IMR-90 (cell line): ENCODE measurements around the gene FCGR2B. TPM values are rescaled to one million over a fixed set of nuclear protein-coding genes. Genes with fewer than 3 reads are reported as not detected.

Source experiments
- ATAC-seq: fragments of 200-7000 bp; cut with Tn5 transposase; 2 replicates; pipeline ENCODE4 v1.9.1; 2020; ENCODE audit warnings: low read depth, mild to moderate bottlenecking, moderate library complexity
- BruUV-seq: library from RNA; stranded (reverse); fragments of 400-500 nt; replicated peaks from 2 replicates; lab custom pipeline; 2021; lab: Mats Ljungman, UMichigan
- CTCF ChIA-PET: fragments of 300-600 bp; formaldehyde crosslinking; extraction: SDS; loops from one replicate; lab custom pipeline; 2021; ENCODE audit warnings: antibody characterized with exemption; lab: Yijun Ruan, JAX
- POLR2A ChIA-PET: fragments of 300-600 bp; sonication (Branson Sonifier 250); formaldehyde crosslinking; loops from one replicate; lab custom pipeline; 2022; ENCODE audit warnings: antibody characterized with exemption; ENCODE audit not compliant: unreplicated experiment; lab: Charles Lee
- DNase-seq: peaks from one replicate; pipeline ENCODE4 v3.0.0; 2013
- H2AFZ ChIP-seq: replicated peaks from 2 replicates; pipeline ENCODE3; 2013; ENCODE audit warnings: low read length, mild to moderate bottlenecking; ENCODE audit not compliant: poor library complexity
- H2AK5ac ChIP-seq: 2 replicates; pipeline ENCODE4 v1.6.1; 2013; ENCODE audit warnings: low read depth, low read length, inconsistent platforms
- H2AK9ac ChIP-seq: replicated peaks from 2 replicates; pipeline ENCODE3; 2013; ENCODE audit warnings: mild to moderate bottlenecking, low read depth, low read length, moderate library complexity; ENCODE audit not compliant: poor library complexity
- H2BK120ac ChIP-seq: 2 replicates; pipeline ENCODE4 v1.6.1; 2013; ENCODE audit warnings: low read depth, low read length, inconsistent platforms
- H2BK15ac ChIP-seq: 3 replicates; pipeline ENCODE4 v1.6.1; 2013; ENCODE audit warnings: low read depth, low read length, inconsistent platforms
- H2BK20ac ChIP-seq: 2 replicates; pipeline ENCODE4 v1.6.1; 2013; ENCODE audit warnings: low read depth, mild to moderate bottlenecking, inconsistent platforms, low read length, moderate library complexity
- H2BK5ac ChIP-seq: 2 replicates; pipeline ENCODE4 v1.6.1; 2013; ENCODE audit warnings: mild to moderate bottlenecking, low read depth, low read length, inconsistent platforms; ENCODE audit not compliant: poor library complexity, severe bottlenecking
- H3K14ac ChIP-seq: replicated peaks from 2 replicates; pipeline ENCODE4 v1.6.1; 2013; ENCODE audit warnings: low read depth, low read length, inconsistent platforms
- H3K18ac ChIP-seq: 2 replicates; pipeline ENCODE4 v1.6.1; 2013; ENCODE audit warnings: low read depth, low read length, control low read depth
- H3K23ac ChIP-seq: 2 replicates; pipeline ENCODE4 v1.6.1; 2013; ENCODE audit warnings: low read depth, low read length, inconsistent platforms
- H3K27ac ChIP-seq: 2 replicates; pipeline ENCODE4 v1.5.1; 2013; ENCODE audit warnings: mild to moderate bottlenecking, control low read depth, low read length; ENCODE audit not compliant: insufficient read depth
- H3K27me3 ChIP-seq: 2 replicates; pipeline ENCODE4 v1.6.1; 2013; ENCODE audit warnings: low read length; ENCODE audit not compliant: control insufficient read depth, insufficient read depth
- H3K36me3 ChIP-seq: 2 replicates; pipeline ENCODE4 v1.6.1; 2013; ENCODE audit warnings: low read length, mixed read lengths; ENCODE audit not compliant: control insufficient read depth, insufficient read depth
- H3K4ac ChIP-seq: 2 replicates; pipeline ENCODE4 v1.6.1; 2013; ENCODE audit warnings: low read depth, low read length, inconsistent platforms
- H3K4me1 ChIP-seq: 2 replicates; pipeline ENCODE4 v1.6.1; 2013; ENCODE audit warnings: low read length, mixed read lengths; ENCODE audit not compliant: control insufficient read depth, insufficient read depth
- H3K4me2 ChIP-seq: 2 replicates; pipeline ENCODE4 v1.6.1; 2013; ENCODE audit warnings: low read depth, mild to moderate bottlenecking, control low read depth, low read length, moderate library complexity
- H3K4me3 ChIP-seq: 2 replicates; pipeline ENCODE4 v1.5.1; 2013; ENCODE audit warnings: low read depth, mild to moderate bottlenecking, control low read depth, low read length, moderate library complexity; ENCODE audit not compliant: insufficient read depth
- H3K56ac ChIP-seq: 2 replicates; pipeline ENCODE4 v1.6.1; 2013; ENCODE audit warnings: low read length, inconsistent platforms; ENCODE audit not compliant: insufficient read depth; ENCODE audit errors: extremely low read depth
- H3K79me1 ChIP-seq, 2 experiments: 2 replicates each; pipeline ENCODE4 v1.6.1; 2013; ENCODE audit warnings: low read length in 2 of 2, inconsistent platforms in 1 of 2, low read depth in 1 of 2
- H3K9ac ChIP-seq: 2 replicates; pipeline ENCODE4 v1.6.1; 2013; ENCODE audit warnings: low read depth, low read length, control low read depth
- H3K9me1 ChIP-seq: 2 replicates; pipeline ENCODE4 v1.6.1; 2013; ENCODE audit warnings: low read length, inconsistent platforms; ENCODE audit not compliant: insufficient read depth
- H3K9me3 ChIP-seq: 2 replicates; pipeline ENCODE4 v1.6.1; 2013; ENCODE audit warnings: low read length; ENCODE audit not compliant: control insufficient read depth, insufficient read depth
- H4K20me1 ChIP-seq: 2 replicates; pipeline ENCODE4 v1.6.1; 2013; ENCODE audit warnings: low read length, inconsistent platforms; ENCODE audit not compliant: insufficient read depth
- H4K5ac ChIP-seq: 2 replicates; pipeline ENCODE4 v1.6.1; 2013; ENCODE audit warnings: mild to moderate bottlenecking, low read depth, low read length, control low read depth
- H4K8ac ChIP-seq, 2 experiments: 2 replicates each; pipeline ENCODE4 v1.6.1; 2013; ENCODE audit warnings: low read depth in 2 of 2, low read length in 2 of 2, control low read depth in 1 of 2, inconsistent platforms in 1 of 2
- H4K91ac ChIP-seq: 2 replicates; pipeline ENCODE4 v1.6.1; 2013; ENCODE audit warnings: low read depth, low read length, inconsistent platforms; ENCODE audit not compliant: insufficient read depth
- ELK1 ChIP-seq: fragments of 150-350 bp; IDR thresholded peaks from 2 replicates; pipeline ENCODE4 v1.6.1; 2016; ENCODE audit warnings: low read depth, mild to moderate bottlenecking, low read length, moderate library complexity, borderline replicate concordance
- MAFK ChIP-seq: IDR thresholded peaks from 2 replicates; pipeline ENCODE4 v1.6.1; 2012; ENCODE audit warnings: low read depth, low read length, improper control_type of control experiment
- MAZ ChIP-seq: IDR thresholded peaks from 2 replicates; pipeline ENCODE4 v1.6.1; 2012; ENCODE audit warnings: low read depth, mild to moderate bottlenecking, low read length, improper control_type of control experiment, moderate library complexity, borderline replicate concordance
- NFE2L2 ChIP-seq: fragments of 150-350 bp; IDR thresholded peaks from 2 replicates; pipeline ENCODE4 v1.6.1; 2016; ENCODE audit warnings: low read depth, mild to moderate bottlenecking, low read length
- POLR2A ChIP-seq: IDR thresholded peaks from 2 replicates; pipeline ENCODE4 v1.6.1; 2012; ENCODE audit warnings: mild to moderate bottlenecking, low read depth, low read length
- RAD21 ChIP-seq: IDR thresholded peaks from 2 replicates; pipeline ENCODE4 v1.6.1; 2012; ENCODE audit warnings: low read length, improper control_type of control experiment
- RCOR1 ChIP-seq: IDR thresholded peaks from 2 replicates; pipeline ENCODE4 v1.6.1; 2012; ENCODE audit warnings: mild to moderate bottlenecking, low read length, improper control_type of control experiment; ENCODE audit not compliant: insufficient replicate concordance
- RFX5 ChIP-seq: IDR thresholded peaks from 2 replicates; pipeline ENCODE4 v1.8.0; 2012; ENCODE audit warnings: low read depth, mild to moderate bottlenecking, low read length, moderate library complexity
- WGBS, 2 experiments: methylation state at CpG; one replicate each; pipeline versions ENCODE4 v1.1.5 to v1.1.7; 2013; ENCODE audit warnings: missing lambda C conversion rate in 2 of 2; ENCODE audit not compliant: insufficient read length in 1 of 2; ENCODE audit errors: extremely low coverage in 2 of 2; 5-methylcytosine and 5-hydroxymethylcytosine counted together
- dilution Hi-C: fragments of 300-500 bp; cut with HindIII; formaldehyde crosslinking; loops from one replicate; pipeline ENCODE4 v1.14.3; 2018; ENCODE audit warnings: low sequenced_read_pairs; ENCODE audit not compliant: unreplicated experiment
- in situ Hi-C: fragments of 300-500 bp; cut with MboI; formaldehyde crosslinking; loops from 3 replicates; pipeline ENCODE4 v1.14.3; 2019; ENCODE audit warnings: low sequenced_read_pairs, inconsistent platforms, mixed read lengths
- intact Hi-C: fragments of 100-400 bp; cut with micrococcal nuclease; formaldehyde crosslinking; loops from 2 replicates; pipeline ENCODE4 v1.10.0; 2022
- polyA plus RNA-seq, 3 experiments: library from polyadenylated mRNA; depleted of rRNA; stranded (reverse); fragments of >200 nt; gene quantifications; 2 replicates each; pipeline ENCODE4 v1.2.3, GENCODE V29; 2012; ENCODE audit warnings: low replicate concordance in 1 of 3
- total RNA-seq: library from RNA; depleted of rRNA; stranded (reverse); fragments of >200 nt; gene quantifications from 2 replicates; pipeline ENCODE4 v1.2.3, GENCODE V29; 2012
- TF ChIP-seq, protein P1 (sequence below): conservative IDR thresholded peaks from 2 replicates; pipeline ENCODE4 v1.5.1; 2012; ENCODE audit warnings: mild to moderate bottlenecking, low read depth, low read length, improper control_type of control experiment

The FCGR2B gene
- total and polyA plus RNA-seq, 2 of the 4 experiments (the other 2 are of a cell fraction) = not detected

DNA sequence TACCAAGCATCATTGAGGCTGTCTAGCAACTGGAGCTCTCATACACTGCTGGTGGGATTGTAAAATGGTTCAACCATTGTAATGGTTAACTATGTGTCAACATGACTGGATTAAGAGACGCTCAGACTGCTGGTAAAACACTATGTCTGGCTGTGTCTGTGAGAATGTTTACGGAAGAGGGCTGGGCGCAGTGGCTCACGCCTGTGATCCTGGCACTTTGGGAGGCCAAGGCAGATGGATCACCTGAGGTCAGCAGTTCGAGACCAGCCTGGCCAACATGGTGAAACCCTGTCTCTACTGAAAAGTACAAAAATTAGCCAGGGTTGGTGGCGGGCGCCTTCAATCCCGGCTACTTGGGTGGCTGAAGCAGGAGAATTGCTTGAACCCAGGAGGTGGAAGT lies 39.3 kb downstream of the FCGR2B start:
- TF ChIP-seq POLR2A = no peak
- no peak for TF ChIP-seq RFX5
- no peak for TF ChIP-seq NFE2L2
- TF ChIP-seq ELK1 = no peak
- TF ChIP-seq RAD21 = no peak
- no peak for TF ChIP-seq RCOR1
- TF ChIP-seq, protein P1, sequence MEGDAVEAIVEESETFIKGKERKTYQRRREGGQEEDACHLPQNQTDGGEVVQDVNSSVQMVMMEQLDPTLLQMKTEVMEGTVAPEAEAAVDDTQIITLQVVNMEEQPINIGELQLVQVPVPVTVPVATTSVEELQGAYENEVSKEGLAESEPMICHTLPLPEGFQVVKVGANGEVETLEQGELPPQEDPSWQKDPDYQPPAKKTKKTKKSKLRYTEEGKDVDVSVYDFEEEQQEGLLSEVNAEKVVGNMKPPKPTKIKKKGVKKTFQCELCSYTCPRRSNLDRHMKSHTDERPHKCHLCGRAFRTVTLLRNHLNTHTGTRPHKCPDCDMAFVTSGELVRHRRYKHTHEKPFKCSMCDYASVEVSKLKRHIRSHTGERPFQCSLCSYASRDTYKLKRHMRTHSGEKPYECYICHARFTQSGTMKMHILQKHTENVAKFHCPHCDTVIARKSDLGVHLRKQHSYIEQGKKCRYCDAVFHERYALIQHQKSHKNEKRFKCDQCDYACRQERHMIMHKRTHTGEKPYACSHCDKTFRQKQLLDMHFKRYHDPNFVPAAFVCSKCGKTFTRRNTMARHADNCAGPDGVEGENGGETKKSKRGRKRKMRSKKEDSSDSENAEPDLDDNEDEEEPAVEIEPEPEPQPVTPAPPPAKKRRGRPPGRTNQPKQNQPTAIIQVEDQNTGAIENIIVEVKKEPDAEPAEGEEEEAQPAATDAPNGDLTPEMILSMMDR = no peak
- TF ChIP-seq MAFK = no peak
- TF ChIP-seq MAZ = no peak
- H3K4me1 ChIP-seq = peaks cover 11% of the 10 kb centered on the region
- dilution Hi-C loops = no loop called here
- H3K79me1 ChIP-seq = no peaks in the 10 kb centered on the region
- H3K4me3 ChIP-seq = no peak overlapping the region
- H3K4ac ChIP-seq = no peak overlapping the region
- H2AFZ ChIP-seq = no peak overlapping the region
- peaks cover 4% of the 10 kb centered on the region; the same call in 1 of the 2 replicates for H4K20me1 ChIP-seq
- H2BK120ac ChIP-seq = no peak overlapping the region
- no peak for DNase-seq
- H4K8ac ChIP-seq = no peak overlapping the region
- no TSS peak for BruUV-seq
- CTCF ChIA-PET = no interaction called here
- H3K27me3 ChIP-seq = no peaks in the 10 kb centered on the region
- no peak overlapping the region for H3K9ac ChIP-seq
- intact Hi-C loops = no loop called here
- no peak overlapping the region for H2BK15ac ChIP-seq
- H3K18ac ChIP-seq = no peak overlapping the region
- in situ Hi-C loops = no loop called here
- H2BK5ac ChIP-seq = no peak overlapping the region
- no peaks in the 10 kb centered on the region for H3K9me3 ChIP-seq
- H4K5ac ChIP-seq = no peak overlapping the region
- no peak overlapping the region for H4K91ac ChIP-seq
- H3K4me2 ChIP-seq = no peak overlapping the region
- H3K27ac ChIP-seq = no peak overlapping the region
- no peak overlapping the region for H2AK5ac ChIP-seq
- H2BK20ac ChIP-seq = no peak overlapping the region
- 56% methylated on average over 8 of the region's 8 CpGs; no CpG with 5 or more reads in 1 of the 2 experiments for WGBS, 2 experiments
- no peak for ATAC-seq
- no peak overlapping the region for H3K14ac ChIP-seq
- no peak overlapping the region for H3K56ac ChIP-seq
- H3K36me3 ChIP-seq = no peaks in the 10 kb centered on the region
- POLR2A ChIA-PET = no interaction called here
- H2AK9ac ChIP-seq = no peak overlapping the region
- no peak overlapping the region for H3K23ac ChIP-seq
- peaks cover 6% of the 10 kb centered on the region; the same call in 1 of the 2 replicates for H3K9me1 ChIP-seq
